Peyer's patch (tissue), 4 donors: Measurements from ENCODE around the gene GPR55. TPM values are rescaled to one million over a fixed set of nuclear protein-coding genes. Genes with fewer than 3 reads are reported as not detected.

Source experiments
- DNase-seq, 3 donors: peaks; one replicate each; pipeline ENCODE4 v3.0.0-alpha.2; 2017 to 2019
- H3K27ac ChIP-seq, 4 donors: fragments of 200-600 bp; sonication (generic); one replicate each; pipeline ENCODE4 v1.5.1; 2016 to 2019
- H3K27me3 ChIP-seq, 2 donors: fragments of 200-600 bp; sonication (generic); one replicate each; pipeline ENCODE4 v1.5.1; 2019
- H3K36me3 ChIP-seq, 3 donors: fragments of 200-600 bp; sonication (generic); one replicate each; pipeline ENCODE4 v1.5.1; 2016 to 2019
- H3K4me1 ChIP-seq, 4 donors: fragments of 200-600 bp; sonication (generic); one replicate each; pipeline ENCODE4 v1.5.1; 2016 to 2019
- H3K4me3 ChIP-seq, 4 donors: fragments of 200-600 bp; sonication (generic); 1 replicate in 3 of 4; 2 replicates in 1 of 4; pipeline ENCODE4 v1.5.1; 2016 to 2019; ENCODE audit warnings: mild to moderate bottlenecking in 1 of 4
- H3K9me3 ChIP-seq, 4 donors: fragments of 200-600 bp; sonication (generic); one replicate each; pipeline ENCODE4 v1.5.1; 2016 to 2019; ENCODE audit warnings: mild to moderate bottlenecking in 1 of 4
- CTCF ChIP-seq, 6 experiments: fragments of 450-650 bp in 4 of 6; fragments of 200-600 bp in 2 of 6; sonication (generic) in 1 of 6; IDR thresholded peaks; one replicate each; pipeline ENCODE4 v1.5.1; 2017 to 2019; ENCODE audit warnings: antibody characterized with exemption in 6 of 6, mild to moderate bottlenecking in 3 of 6, moderate library complexity in 1 of 6
- POLR2A ChIP-seq, 2 donors: fragments of 450-650 bp; IDR thresholded peaks; one replicate each; pipeline ENCODE4 v1.5.1; 2017; ENCODE audit warnings: antibody characterized with exemption in 2 of 2, mild to moderate bottlenecking in 2 of 2, moderate library complexity in 2 of 2
- total RNA-seq, 4 donors: library from RNA; depleted of rRNA; stranded (reverse); fragments of >200 nt; gene quantifications; one replicate each; pipeline ENCODE4 v1.1.0, GENCODE V29; 2016

Gene GPR55
- total RNA-seq, 4 donors from 2014 or later = 1.0 to 4.7 (median 3.2) TPM

DNA sequence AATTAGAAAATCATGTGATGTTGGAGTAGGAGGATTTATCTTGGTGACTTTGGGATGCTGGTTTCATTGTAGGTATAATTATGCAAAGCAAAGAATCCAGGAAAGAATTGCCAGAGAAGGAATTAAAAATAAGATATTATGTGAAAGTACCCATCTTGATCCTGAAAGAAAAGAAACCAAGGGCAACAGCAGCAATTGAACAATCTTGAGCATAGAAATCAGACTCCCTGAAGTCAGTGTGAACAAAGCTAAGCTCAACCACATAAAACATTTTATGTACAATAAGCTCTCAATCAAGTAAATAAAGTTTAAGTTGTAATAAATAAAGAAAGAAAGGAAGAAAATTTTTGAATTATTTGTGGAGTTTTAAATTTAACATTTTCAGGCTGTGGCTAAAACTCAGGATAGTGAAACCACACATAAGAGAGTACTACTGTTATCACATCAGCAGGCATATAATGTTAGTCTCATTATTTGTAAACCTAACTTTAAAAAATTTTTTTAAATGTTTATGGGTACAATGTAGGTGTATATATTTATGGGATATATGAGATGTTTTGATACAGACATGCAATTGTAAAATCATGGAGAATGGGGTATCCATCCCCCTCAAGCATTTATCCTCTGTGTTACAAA, 32.8 kb upstream of the GPR55 start:
- Histone ChIP-seq H3K27ac (no peak overlapping the region), H3K4me1 (peaks cover 0 to 5% (median 0%) of the 10 kb centered on the region in 4 donors), H3K4me3 (peak overlapping the region in 2 of 4 donors; percentile 30 to 42), H3K36me3 (no peaks in the 10 kb centered on the region), H3K9me3 (no peaks in the 10 kb centered on the region), H3K27me3 (no peaks in the 10 kb centered on the region)
- TF ChIP-seq POLR2A (IDR thresholded peaks at IDR 0.05) (no peak), CTCF (IDR thresholded peaks at IDR 0.05) (no peak)
- no peak for DNase-seq

GRCh38 chr2:230956827-230957755, 32.0 kb upstream of the GPR55 start:
- Histone ChIP-seq H3K4me1 (peaks cover 0 to 5% (median 0%) of the 10 kb centered on the region in 4 donors), H3K27ac (no peak overlapping the region), H3K9me3 (no peaks in the 10 kb centered on the region), H3K4me3 (peak overlapping the region; percentile 14 to 44 (median 36)), H3K27me3 (no peaks in the 10 kb centered on the region), H3K36me3 (no peaks in the 10 kb centered on the region)
- TF ChIP-seq POLR2A (IDR thresholded peaks at IDR 0.05) (no peak), CTCF (IDR thresholded peaks at IDR 0.05) (no peak)
- peak; percentile 27 to 67 (median 65) for DNase-seq

GRCh38 chr2:230955163-230955737, 30.2 kb upstream of the GPR55 start:
- H3K9me3 ChIP-seq = no peaks in the 10 kb centered on the region
- H3K36me3 ChIP-seq = no peaks in the 10 kb centered on the region
- H3K27ac ChIP-seq = no peak overlapping the region
- H3K27me3 ChIP-seq = no peaks in the 10 kb centered on the region
- peaks cover 0 to 5% (median 0%) of the 10 kb centered on the region in 4 donors for H3K4me1 ChIP-seq
- H3K4me3 ChIP-seq = no peak overlapping the region
- no peak for DNase-seq
- TF ChIP-seq POLR2A (IDR thresholded peaks at IDR 0.05) = no peak
- no peak for TF ChIP-seq CTCF (IDR thresholded peaks at IDR 0.05)

DNA sequence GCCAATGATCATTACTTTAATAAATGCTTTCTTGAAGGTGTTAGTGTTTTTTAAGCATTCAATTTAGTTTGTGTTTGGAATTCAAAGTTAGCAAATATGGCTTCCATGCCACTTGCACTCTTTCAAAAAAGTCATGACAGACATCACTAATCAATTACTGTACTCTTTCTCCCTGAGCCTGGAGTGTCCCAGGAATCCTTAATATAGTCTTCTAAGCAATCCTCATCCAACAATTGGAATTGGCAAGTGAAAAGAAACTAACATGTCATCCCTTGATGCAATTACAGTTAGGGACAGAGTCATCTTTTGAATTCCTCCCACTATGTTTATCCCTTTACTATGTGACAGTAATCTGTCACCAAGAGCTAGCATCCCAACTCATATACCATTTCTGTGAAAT, 29.7 kb upstream of the GPR55 start:
- no peak for DNase-seq
- Histone ChIP-seq H3K9me3 (no peaks in the 10 kb centered on the region), H3K4me3 (no peak overlapping the region), H3K4me1 (peaks cover 0 to 5% (median 0%) of the 10 kb centered on the region in 4 donors), H3K27me3 (no peaks in the 10 kb centered on the region), H3K36me3 (no peaks in the 10 kb centered on the region), H3K27ac (no peak overlapping the region)
- TF ChIP-seq POLR2A (IDR thresholded peaks at IDR 0.05) (no peak), CTCF (IDR thresholded peaks at IDR 0.05) (no peak)

DNA sequence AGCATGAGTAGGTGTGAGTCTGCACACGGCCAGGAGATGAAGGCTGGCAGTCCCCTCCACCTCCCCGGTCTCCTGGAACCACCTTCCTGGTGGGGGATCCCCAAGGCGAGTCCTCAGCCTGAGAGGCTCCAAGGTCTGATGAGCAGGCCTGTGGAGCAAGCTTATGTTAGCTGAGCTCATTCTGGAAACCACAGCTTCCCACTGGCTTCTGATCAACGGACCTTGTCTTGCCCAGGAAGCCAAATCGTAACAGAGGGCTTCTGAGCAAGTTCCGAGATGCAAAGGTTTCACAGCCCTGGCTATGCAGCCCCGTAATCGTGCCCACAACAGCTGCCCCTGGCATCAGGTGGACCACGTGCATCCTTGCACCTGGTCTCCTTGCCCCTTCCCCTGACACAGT, 28.8 kb upstream of the GPR55 start:
- DNase-seq = no peak
- H3K4me3 ChIP-seq = no peak overlapping the region
- peaks cover 0 to 5% (median 0%) of the 10 kb centered on the region in 4 donors for H3K4me1 ChIP-seq

More for the DNA sequence above, 28.8 kb upstream of the GPR55 start:
- Histone ChIP-seq H3K27ac (no peak overlapping the region), H3K36me3 (no peaks in the 10 kb centered on the region), H3K27me3 (no peaks in the 10 kb centered on the region), H3K9me3 (no peaks in the 10 kb centered on the region)
- TF ChIP-seq POLR2A (IDR thresholded peaks at IDR 0.05) = no peak
- TF ChIP-seq CTCF (IDR thresholded peaks at IDR 0.05) = no peak
